Upper lobe of right lung (tissue), 1 donor: ENCODE results near the gene CYB5R2. TPM values are rescaled to one million over a fixed set of nuclear protein-coding genes. Genes with fewer than 3 reads are reported as not detected.

Source experiments
- ATAC-seq: fragments of 200-7000 bp; cut with Tn5 transposase; one replicate; pipeline ENCODE4 v1.9.1; 2020; ENCODE audit warnings: mild to moderate bottlenecking, moderate library complexity
- DNase-seq: peaks from one replicate; pipeline ENCODE4 v3.0.0-alpha.2; 2020
- H3K27ac ChIP-seq: fragments of 200-600 bp; one replicate; pipeline ENCODE4 v1.8.0; 2022
- H3K27me3 ChIP-seq: fragments of 200-600 bp; one replicate; pipeline ENCODE4 v1.8.0; 2022; ENCODE audit warnings: mild to moderate bottlenecking
- H3K36me3 ChIP-seq: fragments of 200-600 bp; one replicate; pipeline ENCODE4 v1.8.0; 2022
- H3K4me1 ChIP-seq: fragments of 200-600 bp; one replicate; pipeline ENCODE4 v1.8.0; 2022
- H3K4me3 ChIP-seq: fragments of 200-600 bp; one replicate; pipeline ENCODE4 v1.8.0; 2022; ENCODE audit warnings: mild to moderate bottlenecking
- H3K9me3 ChIP-seq: fragments of 200-600 bp; one replicate; pipeline ENCODE4 v1.8.0; 2022
- CTCF ChIP-seq: fragments of 200-600 bp; IDR thresholded peaks from one replicate; pipeline ENCODE4 v1.8.0; 2022; ENCODE audit warnings: antibody characterized with exemption
- intact Hi-C: fragments of 100-400 bp; cut with DNase I; formaldehyde crosslinking; loops from one replicate; pipeline ENCODE4 v1.11.0; 2022
- total RNA-seq: library from RNA; stranded (reverse); fragmentation: NEBNext Ultra II Directional; extraction: Animal tissue kit (Norgen Biotek cat#: 25700); gene quantifications from one replicate; pipeline ENCODE4 v1.2.1, GENCODE V29; 2021
- donor health status: DM: no; HTN: yes; CAD: no; lungs with severe emphysema.

The CYB5R2 gene
- total RNA-seq, 1 donor from 2014 or later: 14.2 TPM

- intact Hi-C loops: no loop called here
Observed at GRCh38 chr11:7688238-7688826, 15.0 kb upstream of the CYB5R2 start.

GRCh38 chr11:7687386-7687785 is 14.1 kb upstream of the CYB5R2 start:
- no peak for TF ChIP-seq CTCF
- DNase-seq (no peak), ATAC-seq (no peak)
- no peaks in the 10 kb centered on the region for H3K9me3 ChIP-seq
- no peaks in the 10 kb centered on the region for H3K27me3 ChIP-seq
- no peak overlapping the region for H3K4me3 ChIP-seq
- intact Hi-C loops: no loop called here
- H3K36me3 ChIP-seq: no peaks in the 10 kb centered on the region
- H3K4me1 ChIP-seq: no peaks in the 10 kb centered on the region
- no peak overlapping the region for H3K27ac ChIP-seq

More at GRCh38 chr11:7688238-7688826, 15.0 kb upstream of the CYB5R2 start:
- ATAC-seq (peak; percentile 63), DNase-seq (no peak)
- peak; percentile 81 for TF ChIP-seq CTCF
- no peak overlapping the region for H3K4me3 ChIP-seq
- no peaks in the 10 kb centered on the region for H3K36me3 ChIP-seq
- H3K4me1 ChIP-seq: no peaks in the 10 kb centered on the region
- no peaks in the 10 kb centered on the region for H3K27me3 ChIP-seq
- H3K27ac ChIP-seq: no peak overlapping the region
- no peaks in the 10 kb centered on the region for H3K9me3 ChIP-seq

GRCh38 chr11:7686761-7687160 is 13.5 kb upstream of the CYB5R2 start:
- no peaks in the 10 kb centered on the region for H3K27me3 ChIP-seq
- DNase-seq (no peak), ATAC-seq (no peak)
- H3K4me1 ChIP-seq: no peaks in the 10 kb centered on the region
- intact Hi-C loops: no loop called here
- no peak overlapping the region for H3K4me3 ChIP-seq
- H3K9me3 ChIP-seq: no peaks in the 10 kb centered on the region
- no peaks in the 10 kb centered on the region for H3K36me3 ChIP-seq
- no peak for TF ChIP-seq CTCF
- H3K27ac ChIP-seq: no peak overlapping the region

GRCh38 chr11:7683571-7683970 is 10.3 kb upstream of the CYB5R2 start:
- Histone ChIP-seq H3K27ac (no peak overlapping the region), H3K4me1 (no peaks in the 10 kb centered on the region), H3K9me3 (no peaks in the 10 kb centered on the region), H3K27me3 (no peaks in the 10 kb centered on the region), H3K36me3 (no peaks in the 10 kb centered on the region), H3K4me3 (no peak overlapping the region)
- no peak for TF ChIP-seq CTCF
- intact Hi-C loops: no loop called here
- no peak for ATAC-seq
- DNase-seq: no peak

- Histone ChIP-seq H3K4me3 (no peak overlapping the region), H3K27ac (no peak overlapping the region), H3K9me3 (no peaks in the 10 kb centered on the region), H3K36me3 (no peaks in the 10 kb centered on the region), H3K27me3 (no peaks in the 10 kb centered on the region), H3K4me1 (peaks cover 14% of the 10 kb centered on the region)
- intact Hi-C loops: no loop called here
- no peak for TF ChIP-seq CTCF
- ATAC-seq (no peak), DNase-seq (no peak)
Observed at GRCh38 chr11:7677796-7678201, 4.5 kb upstream of the CYB5R2 start.

GRCh38 chr11:7677071-7677470 is 3.8 kb upstream of the CYB5R2 start:
- intact Hi-C loops: no loop called here
- no peaks in the 10 kb centered on the region for H3K9me3 ChIP-seq
- ATAC-seq: peak; percentile 15
- no peak for DNase-seq
- no peak overlapping the region for H3K27ac ChIP-seq
- peaks cover 16% of the 10 kb centered on the region for H3K4me1 ChIP-seq
- no peak overlapping the region for H3K4me3 ChIP-seq
- H3K27me3 ChIP-seq: no peaks in the 10 kb centered on the region
- no peak for TF ChIP-seq CTCF
- no peaks in the 10 kb centered on the region for H3K36me3 ChIP-seq
